MM.1S (cell line): ENCODE results near the gene CREB3L2.
A peak's percentile ranks its signal among the peaks of the same experiment; 100 is the strongest.

Experiments
- DNase-seq: peaks from one replicate; pipeline ENCODE4 v3.0.0-alpha.2; 2015
- H2AFZ ChIP-seq: fragments of 300-600 bp; sonication (generic); 2 replicates; pipeline ENCODE4 v1.6.0; 2016; ENCODE audit warnings: antibody characterized with exemption, low read length
- H3F3A ChIP-seq: fragments of 300-600 bp; sonication (generic); 2 replicates; pipeline ENCODE4 v1.6.1; 2016; ENCODE audit warnings: mild to moderate bottlenecking, antibody characterized with exemption, low read length, moderate library complexity, mixed read lengths; ENCODE audit not compliant: insufficient read depth
- H3K27ac ChIP-seq: fragments of 300-600 bp; sonication (generic); 2 replicates; pipeline ENCODE4 v1.5.1; 2016; ENCODE audit warnings: mild to moderate bottlenecking, low read length
- H3K27me3 ChIP-seq: fragments of 300-600 bp; sonication (generic); replicated peaks from 2 replicates; pipeline ENCODE4 v1.6.0; 2016; ENCODE audit warnings: low read length; ENCODE audit not compliant: insufficient read depth
- H3K36me3 ChIP-seq: fragments of 300-600 bp; sonication (generic); replicated peaks from 2 replicates; pipeline ENCODE4 v1.6.1; 2016; ENCODE audit warnings: mild to moderate bottlenecking, low read length, mixed read lengths; ENCODE audit not compliant: insufficient read depth
- H3K4me1 ChIP-seq: fragments of 300-600 bp; sonication (generic); 2 replicates; pipeline ENCODE4 v1.6.1; 2016; ENCODE audit warnings: low read length, mixed read lengths
- H3K4me2 ChIP-seq: fragments of 300-600 bp; sonication (generic); 2 replicates; pipeline ENCODE4 v1.6.0; 2016; ENCODE audit warnings: low read depth, low read length
- H3K4me3 ChIP-seq: fragments of 300-600 bp; sonication (generic); 2 replicates; pipeline ENCODE4 v1.5.1; 2016; ENCODE audit warnings: low read length, mixed read lengths
- H3K79me2 ChIP-seq: fragments of 300-600 bp; sonication (generic); 2 replicates; pipeline ENCODE4 v1.6.1; 2016; ENCODE audit warnings: mixed run types, low read length, mixed read lengths
- H3K9ac ChIP-seq: fragments of 300-600 bp; sonication (generic); 2 replicates; pipeline ENCODE4 v1.6.1; 2016; ENCODE audit warnings: low read length, mixed read lengths
- H3K9me2 ChIP-seq: fragments of 300-600 bp; sonication (generic); replicated peaks from 2 replicates; pipeline ENCODE4 v1.6.1; 2016; ENCODE audit warnings: mild to moderate bottlenecking, low read length, mixed read lengths; ENCODE audit not compliant: insufficient read depth
- H3K9me3 ChIP-seq: fragments of 300-600 bp; sonication (generic); replicated peaks from 2 replicates; pipeline ENCODE4 v1.6.1; 2016; ENCODE audit warnings: mild to moderate bottlenecking, low read length, mixed read lengths; ENCODE audit not compliant: insufficient read depth
- H4K20me1 ChIP-seq: fragments of 300-600 bp; sonication (generic); 2 replicates; pipeline ENCODE4 v1.6.1; 2016; ENCODE audit warnings: mild to moderate bottlenecking, low read length, moderate library complexity, mixed read lengths; ENCODE audit not compliant: insufficient read depth
- CTCF ChIP-seq: fragments of 300-600 bp; sonication (generic); IDR thresholded peaks from 2 replicates; pipeline ENCODE4 v1.5.1; 2016; ENCODE audit warnings: antibody characterized with exemption, low read length, mixed read lengths
- EZH2 ChIP-seq: fragments of 300-600 bp; sonication (generic); optimal IDR thresholded peaks from 2 replicates; pipeline ENCODE3; 2017; ENCODE audit warnings: low read depth, mild to moderate bottlenecking, antibody characterized with exemption, low read length, mixed read lengths
- EZH2phosphoT487 ChIP-seq: fragments of 300-600 bp; sonication (generic); IDR thresholded peaks from 2 replicates; pipeline ENCODE4 v1.6.1; 2018; ENCODE audit warnings: antibody characterized with exemption, low read length

Gene CREB3L2

GRCh38 chr7:138004046-138004445 is 2.2 kb upstream of the CREB3L2 start:
- H3K4me1 ChIP-seq = peaks cover 13% of the 10 kb centered on the region
- no peaks in the 10 kb centered on the region for H3K9me3 ChIP-seq
- H3K27me3 ChIP-seq = no peaks in the 10 kb centered on the region
- H3K79me2 ChIP-seq = peaks cover 28% of the 10 kb centered on the region
- no peaks in the 10 kb centered on the region for H3K9me2 ChIP-seq
- peaks cover 22% of the 10 kb centered on the region for H3F3A ChIP-seq
- TF ChIP-seq EZH2phosphoT487 (no peak), CTCF (no peak), EZH2 (no peak)
- H3K36me3 ChIP-seq = no peaks in the 10 kb centered on the region
- no peak overlapping the region for H3K4me2 ChIP-seq
- DNase-seq = no peak
- H3K4me3 ChIP-seq = no peak overlapping the region
- no peaks in the 10 kb centered on the region for H4K20me1 ChIP-seq
- H3K9ac ChIP-seq = no peak overlapping the region
- H2AFZ ChIP-seq = no peak overlapping the region
- H3K27ac ChIP-seq = no peak overlapping the region

GRCh38 chr7:138002828-138003189 is 923 bp upstream of the CREB3L2 start:
- TF ChIP-seq EZH2phosphoT487 (no peak), EZH2 (no peak), CTCF (no peak)
- no peak for DNase-seq
- H4K20me1 ChIP-seq = no peaks in the 10 kb centered on the region
- H3K27ac ChIP-seq = no peak overlapping the region
- H3F3A ChIP-seq = peaks cover 22% of the 10 kb centered on the region
- H3K27me3 ChIP-seq = no peaks in the 10 kb centered on the region
- H3K4me2 ChIP-seq = peak overlapping the region; percentile 70
- H3K79me2 ChIP-seq = peaks cover 41% of the 10 kb centered on the region
- peaks cover 20% of the 10 kb centered on the region for H3K4me1 ChIP-seq
- H2AFZ ChIP-seq = peak overlapping the region; percentile 88
- no peaks in the 10 kb centered on the region for H3K36me3 ChIP-seq
- H3K4me3 ChIP-seq = peak overlapping the region; percentile 27; the same call in 1 of the 2 replicates
- no peaks in the 10 kb centered on the region for H3K9me3 ChIP-seq
- H3K9ac ChIP-seq = peak overlapping the region; percentile 33; the same call in 1 of the 2 replicates
- no peaks in the 10 kb centered on the region for H3K9me2 ChIP-seq

DNA sequence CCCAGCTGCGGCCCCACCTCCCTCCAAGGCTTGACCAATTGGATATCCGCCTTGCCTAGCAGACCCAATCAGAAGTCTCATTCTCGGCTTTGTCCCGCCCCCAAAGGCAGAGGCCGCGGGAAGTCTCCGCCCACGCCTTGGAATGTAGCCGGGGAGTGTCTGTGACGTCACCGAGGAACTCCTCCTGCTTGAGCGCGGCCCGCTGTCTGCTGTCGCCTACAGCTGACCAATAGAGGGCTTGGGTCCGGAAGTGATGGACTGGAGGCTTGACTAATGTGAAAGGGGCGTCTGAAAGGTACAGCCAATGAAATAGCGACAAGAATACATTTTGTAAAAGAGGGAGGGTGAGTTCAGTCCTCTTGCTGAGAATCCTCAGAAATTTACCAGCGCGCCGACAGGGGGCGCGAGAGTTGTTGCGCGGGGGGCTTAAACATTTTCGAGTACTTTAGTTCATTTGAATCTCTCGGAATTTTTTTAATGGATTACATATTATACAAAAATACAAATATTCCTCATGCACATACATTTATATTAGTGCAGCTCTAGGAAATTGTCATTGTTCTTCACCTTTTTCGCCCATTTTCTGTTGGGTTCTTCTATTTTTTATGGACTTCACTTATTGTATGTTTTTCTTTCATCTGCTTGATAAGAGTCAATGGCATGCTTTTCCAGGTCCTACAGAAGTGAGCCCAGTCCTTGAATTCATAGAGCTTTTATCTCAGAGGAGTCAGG is 376 bp upstream of the CREB3L2 start:
- TF ChIP-seq EZH2phosphoT487 = no peak
- no peak for TF ChIP-seq EZH2
- TF ChIP-seq CTCF = peak; percentile 98
- peak overlapping the region; percentile 90 for H3K4me3 ChIP-seq
- peak; percentile 100 for DNase-seq
- H4K20me1 ChIP-seq = no peaks in the 10 kb centered on the region
- H3K36me3 ChIP-seq = no peaks in the 10 kb centered on the region
- H3K27ac ChIP-seq = peak overlapping the region; percentile 80; the same call in 1 of the 2 replicates
- no peaks in the 10 kb centered on the region for H3K27me3 ChIP-seq
- H3K9me2 ChIP-seq = no peaks in the 10 kb centered on the region
- peak overlapping the region; percentile 88 for H2AFZ ChIP-seq
- H3K4me2 ChIP-seq = peak overlapping the region; percentile 70
- peaks cover 21% of the 10 kb centered on the region for H3K4me1 ChIP-seq
- H3K79me2 ChIP-seq = peaks cover 46% of the 10 kb centered on the region
- H3F3A ChIP-seq = peaks cover 22% of the 10 kb centered on the region
- peak overlapping the region; percentile 90 for H3K9ac ChIP-seq
- H3K9me3 ChIP-seq = no peaks in the 10 kb centered on the region
